Chondrocyte (in vitro differentiated cells): ENCODE results near the gene MAPK10. TPM values are rescaled to one million over a fixed set of nuclear protein-coding genes. Genes with fewer than 3 reads are reported as not detected.

Source experiments
- DNase-seq: peaks from one replicate; pipeline ENCODE4 v3.0.0; 2021; ENCODE audit warnings: mixed read lengths, low spot score
- H3K27ac Mint-ChIP-seq: one replicate; pipeline ENCODE4 v1.8.0; 2021; ENCODE audit warnings: mild to moderate bottlenecking, moderate library complexity, mixed read lengths; ENCODE audit not compliant: unreplicated experiment
- H3K27me3 Mint-ChIP-seq: 2 replicates; pipeline ENCODE4 v1.8.0; 2021; ENCODE audit warnings: low read depth, mixed read lengths
- H3K36me3 Mint-ChIP-seq: 2 replicates; pipeline ENCODE4 v1.8.0; 2021; ENCODE audit warnings: low read depth, mixed read lengths
- H3K4me1 Mint-ChIP-seq: 2 replicates; pipeline ENCODE4 v1.8.0; 2021; ENCODE audit warnings: low read depth, mild to moderate bottlenecking, mixed read lengths
- H3K4me3 Mint-ChIP-seq: one replicate; pipeline ENCODE4 v1.8.0; 2021; ENCODE audit warnings: mild to moderate bottlenecking, moderate library complexity, mixed read lengths; ENCODE audit not compliant: unreplicated experiment
- H3K9me3 Mint-ChIP-seq: 2 replicates; pipeline ENCODE4 v1.8.0; 2021; ENCODE audit warnings: low read depth, mixed read lengths
- CTCF ChIP-seq: fragments of 200-600 bp; sonication (generic); IDR thresholded peaks from 2 replicates; pipeline ENCODE4 v1.5.0; 2021; ENCODE audit warnings: antibody characterized with exemption, mild to moderate bottlenecking, moderate library complexity
- total RNA-seq: library from RNA; stranded (reverse); gene quantifications from 3 replicates; pipeline ENCODE4 v1.2.1, GENCODE V29; 2021

Gene MAPK10
- total RNA-seq, 1 donor from 2014 or later, result 14.1 TPM

DNA sequence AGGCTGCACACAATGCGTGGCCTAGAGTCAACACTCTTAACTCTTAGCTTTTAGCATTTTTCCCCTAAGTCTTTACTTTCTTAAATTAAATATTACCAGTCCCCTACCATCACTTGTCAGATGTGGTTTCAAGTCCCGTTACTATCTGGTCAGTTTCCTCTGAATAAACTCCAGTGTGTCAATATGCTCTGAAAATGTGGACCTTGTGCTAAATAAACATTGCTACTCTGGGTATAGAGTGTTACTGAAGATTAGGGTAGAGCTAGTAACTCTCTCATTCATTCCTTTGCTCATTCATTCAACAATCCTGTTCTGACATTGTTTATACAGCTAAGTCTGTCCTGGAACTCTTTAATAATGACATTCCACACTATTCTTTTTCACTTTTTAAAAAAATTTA, 251.0 kb downstream of the MAPK10 start:
- H3K4me3 Mint-ChIP-seq, result no peak overlapping the region

DNA sequence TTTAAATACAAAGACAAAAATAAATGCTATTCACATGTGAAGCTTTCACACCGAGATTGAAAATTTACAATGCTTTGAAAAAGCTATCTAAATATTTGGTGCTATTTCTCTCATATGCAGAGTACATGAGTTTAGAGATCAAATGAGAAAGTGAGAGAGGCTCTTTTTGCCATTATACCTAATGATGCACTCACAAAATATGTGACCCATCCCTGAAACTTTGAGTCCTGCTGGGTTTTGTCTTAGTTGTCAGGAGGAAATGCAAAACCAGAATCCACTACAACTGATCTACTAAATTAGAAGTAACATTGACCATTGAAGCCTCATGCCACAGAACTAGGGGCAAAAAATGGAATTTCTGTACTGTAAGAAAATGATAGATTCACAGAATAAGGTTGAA, 251.7 kb downstream of the MAPK10 start:
- peaks cover 15% of the 10 kb centered on the region for H3K36me3 Mint-ChIP-seq
- no peak overlapping the region for H3K27ac Mint-ChIP-seq
- DNase-seq, result no peak
- H3K4me1 Mint-ChIP-seq, result peaks cover 10% of the 10 kb centered on the region
- no peaks in the 10 kb centered on the region for H3K27me3 Mint-ChIP-seq
- H3K4me3 Mint-ChIP-seq, result no peak overlapping the region
- peaks cover 33% of the 10 kb centered on the region for H3K9me3 Mint-ChIP-seq
- no peak for TF ChIP-seq CTCF

More for the DNA sequence above, 251.0 kb downstream of the MAPK10 start:
- Mint-ChIP-seq H3K27ac (no peak overlapping the region), H3K36me3 (peaks cover 16% of the 10 kb centered on the region), H3K9me3 (peaks cover 34% of the 10 kb centered on the region), H3K27me3 (no peaks in the 10 kb centered on the region), H3K4me1 (peaks cover 10% of the 10 kb centered on the region)
- no peak for TF ChIP-seq CTCF
- no peak for DNase-seq

DNA sequence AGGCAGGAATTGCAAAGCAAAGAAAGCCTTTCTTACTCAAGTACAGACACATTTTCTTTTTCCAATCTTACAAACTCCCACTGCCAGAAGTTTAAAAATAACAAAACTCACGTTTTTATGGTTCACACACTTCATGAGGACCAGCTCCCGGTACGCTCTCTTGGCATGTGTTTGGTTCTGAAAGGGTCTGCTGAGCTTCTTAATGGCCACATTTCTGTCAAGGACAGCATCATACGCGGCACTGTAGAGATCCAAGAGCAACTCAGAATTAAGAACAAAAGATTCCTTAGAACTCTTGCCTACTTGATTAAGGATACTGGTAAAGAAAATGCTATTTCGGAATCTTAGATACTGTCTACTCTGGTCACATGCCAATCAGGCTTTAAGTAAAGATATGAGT, 252.7 kb downstream of the MAPK10 start:
- no peaks in the 10 kb centered on the region for H3K27me3 Mint-ChIP-seq
- no peak for TF ChIP-seq CTCF
- DNase-seq, result no peak
- H3K4me1 Mint-ChIP-seq, result peaks cover 10% of the 10 kb centered on the region
- H3K27ac Mint-ChIP-seq, result peak overlapping the region; percentile 13
- H3K4me3 Mint-ChIP-seq, result no peak overlapping the region
- H3K9me3 Mint-ChIP-seq, result peaks cover 23% of the 10 kb centered on the region
- H3K36me3 Mint-ChIP-seq, result peaks cover 10% of the 10 kb centered on the region

DNA sequence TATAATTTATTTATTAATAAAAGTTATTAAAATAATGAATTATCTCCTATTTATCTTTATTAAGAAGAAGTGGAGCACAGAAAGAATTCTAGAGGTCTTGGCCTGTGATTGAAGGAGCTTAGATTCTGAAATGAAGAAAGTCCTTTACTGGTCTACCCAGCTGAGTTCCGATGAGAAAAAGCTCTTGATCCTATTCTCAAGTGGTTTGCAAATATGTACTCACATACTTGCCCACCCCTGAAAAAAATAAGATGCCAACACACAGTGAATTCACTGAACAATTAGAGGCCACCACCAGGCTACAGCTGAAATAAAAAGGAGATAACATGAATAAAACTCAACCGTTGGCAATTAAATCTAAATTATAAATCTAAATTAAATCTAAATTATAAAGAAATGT, 253.4 kb downstream of the MAPK10 start:
- Mint-ChIP-seq H3K27me3 (no peaks in the 10 kb centered on the region), H3K4me1 (peaks cover 10% of the 10 kb centered on the region), H3K36me3 (peaks cover 6% of the 10 kb centered on the region), H3K27ac (no peak overlapping the region), H3K4me3 (no peak overlapping the region), H3K9me3 (peaks cover 18% of the 10 kb centered on the region)
- TF ChIP-seq CTCF, result no peak
- DNase-seq, result no peak

DNA sequence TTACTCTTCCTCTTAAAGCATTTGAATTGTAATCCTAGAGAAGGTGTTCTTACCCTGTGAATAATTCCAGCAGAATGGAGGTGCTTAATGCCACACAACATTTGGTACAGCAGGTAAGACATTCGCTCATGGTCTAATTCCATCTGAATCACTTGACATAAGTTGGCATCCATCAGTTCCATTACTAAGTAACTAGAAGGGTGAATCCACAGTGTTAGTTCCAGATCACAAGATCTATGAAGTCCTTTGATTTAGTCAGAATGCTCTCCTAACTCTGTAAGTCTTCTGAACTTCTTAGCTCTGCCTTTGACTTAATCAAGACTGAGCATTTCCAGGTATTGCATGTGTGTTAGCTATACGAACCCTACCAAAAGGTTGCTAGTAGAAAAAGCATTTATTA, 258.0 kb downstream of the MAPK10 start:
- no peak for DNase-seq
- H3K9me3 Mint-ChIP-seq, result no peaks in the 10 kb centered on the region
- no peak overlapping the region for H3K27ac Mint-ChIP-seq
- H3K4me1 Mint-ChIP-seq, result peaks cover 4% of the 10 kb centered on the region
- no peak overlapping the region for H3K4me3 Mint-ChIP-seq
- no peak for TF ChIP-seq CTCF
- no peaks in the 10 kb centered on the region for H3K27me3 Mint-ChIP-seq
- H3K36me3 Mint-ChIP-seq, result peaks cover 3% of the 10 kb centered on the region
